ENCODE results near the gene EIF1AY. TPM values are rescaled to one million over a fixed set of nuclear protein-coding genes. Genes with fewer than 3 reads are reported as not detected.

The EIF1AY gene
- total RNA-seq, 1 donor, result 10.5 TPM

GRCh38 chrY:20576506-20576905, 930 bp downstream of the EIF1AY start:
- Histone ChIP-seq H3K4me1 (ENCODE audit: insufficient read depth, low read length) (no peaks in the 10 kb centered on the region), H3K4me2 (ENCODE audit: insufficient read depth, low read length) (no peak overlapping the region), H3K27ac (ENCODE audit: low read depth, low read length) (no peak overlapping the region), H3K4me3 (ENCODE audit: insufficient read depth, low read length) (no peak overlapping the region), H3K9me3 (ENCODE audit: low read depth, low read length) (no peaks in the 10 kb centered on the region), H4K20me1 (ENCODE audit: insufficient read depth, low read length) (no peaks in the 10 kb centered on the region), H2AFZ (ENCODE audit: low read length) (no peak overlapping the region), H3K36me3 (ENCODE audit: insufficient read depth, low read length) (no peaks in the 10 kb centered on the region), H3K27me3 (ENCODE audit: insufficient read depth, low read length) (no peaks in the 10 kb centered on the region), H3K79me2 (ENCODE audit: insufficient read depth, low read length) (no peaks in the 10 kb centered on the region)
- TF ChIP-seq CTCF (IDR thresholded peaks at IDR 0.05; ENCODE audit: extremely low read depth, low read depth, low read length), result no peak
- no peak for DNase-seq (ENCODE audit: insufficient read length, low spot score, missing footprints)

GRCh38 chrY:20578206-20578605, 2.6 kb downstream of the EIF1AY start:
- Histone ChIP-seq H3K27ac (ENCODE audit: low read depth, low read length) (no peak overlapping the region), H3K9me3 (ENCODE audit: low read depth, low read length) (no peaks in the 10 kb centered on the region), H3K4me3 (ENCODE audit: insufficient read depth, low read length) (no peak overlapping the region), H3K4me2 (ENCODE audit: insufficient read depth, low read length) (no peak overlapping the region), H2AFZ (ENCODE audit: low read length) (no peak overlapping the region), H3K79me2 (ENCODE audit: insufficient read depth, low read length) (no peaks in the 10 kb centered on the region), H3K27me3 (ENCODE audit: insufficient read depth, low read length) (no peaks in the 10 kb centered on the region), H3K4me1 (ENCODE audit: insufficient read depth, low read length) (no peaks in the 10 kb centered on the region), H4K20me1 (ENCODE audit: insufficient read depth, low read length) (no peaks in the 10 kb centered on the region), H3K36me3 (ENCODE audit: insufficient read depth, low read length) (no peaks in the 10 kb centered on the region)
- no peak for TF ChIP-seq CTCF (IDR thresholded peaks at IDR 0.05; ENCODE audit: extremely low read depth, low read depth, low read length)
- DNase-seq (ENCODE audit: insufficient read length, low spot score, missing footprints), result no peak

- no peak overlapping the region for H3K4me2 ChIP-seq (ENCODE audit: insufficient read depth, low read length)
- no peaks in the 10 kb centered on the region for H3K4me1 ChIP-seq (ENCODE audit: insufficient read depth, low read length)
- H4K20me1 ChIP-seq (ENCODE audit: insufficient read depth, low read length), result no peaks in the 10 kb centered on the region
- no peaks in the 10 kb centered on the region for H3K36me3 ChIP-seq (ENCODE audit: insufficient read depth, low read length)
- H3K27me3 ChIP-seq (ENCODE audit: insufficient read depth, low read length), result no peaks in the 10 kb centered on the region
- no peaks in the 10 kb centered on the region for H3K9me3 ChIP-seq (ENCODE audit: low read depth, low read length)
- no peak overlapping the region for H3K4me3 ChIP-seq (ENCODE audit: insufficient read depth, low read length)
- no peak for DNase-seq (ENCODE audit: insufficient read length, low spot score, missing footprints)
- no peaks in the 10 kb centered on the region for H3K79me2 ChIP-seq (ENCODE audit: insufficient read depth, low read length)
- no peak overlapping the region for H2AFZ ChIP-seq (ENCODE audit: low read length)
- no peak for TF ChIP-seq CTCF (IDR thresholded peaks at IDR 0.05; ENCODE audit: extremely low read depth, low read depth, low read length)
- H3K27ac ChIP-seq (ENCODE audit: low read depth, low read length), result no peak overlapping the region
Observed at GRCh38 chrY:20581687-20582086, 6.1 kb downstream of the EIF1AY start.

GRCh38 chrY:20586161-20586560, 10.6 kb downstream of the EIF1AY start:
- Histone ChIP-seq H3K4me3 (ENCODE audit: insufficient read depth, low read length) (no peak overlapping the region), H3K79me2 (ENCODE audit: insufficient read depth, low read length) (no peaks in the 10 kb centered on the region), H3K36me3 (ENCODE audit: insufficient read depth, low read length) (no peaks in the 10 kb centered on the region), H3K27ac (ENCODE audit: low read depth, low read length) (no peak overlapping the region), H4K20me1 (ENCODE audit: insufficient read depth, low read length) (no peaks in the 10 kb centered on the region), H3K4me2 (ENCODE audit: insufficient read depth, low read length) (no peak overlapping the region), H3K27me3 (ENCODE audit: insufficient read depth, low read length) (no peaks in the 10 kb centered on the region), H3K9me3 (ENCODE audit: low read depth, low read length) (no peaks in the 10 kb centered on the region), H3K4me1 (ENCODE audit: insufficient read depth, low read length) (no peaks in the 10 kb centered on the region), H2AFZ (ENCODE audit: low read length) (no peak overlapping the region)
- DNase-seq (ENCODE audit: insufficient read length, low spot score, missing footprints), result no peak
- TF ChIP-seq CTCF (IDR thresholded peaks at IDR 0.05; ENCODE audit: extremely low read depth, low read depth, low read length), result no peak

Small RNAs within 50 kb of the gene (small RNA-seq; reads per million reads assigned to genes)
- not detected for gene KDM5DP1

Other genes starting within 250 kb of the EIF1AY start
- gene RPS4Y2, start 180.3 kb downstream of the EIF1AY start, total RNA-seq, result not detected in 2 replicates